Right lobe of liver (tissue), 6 donors: ENCODE data around the gene TC2N. TPM values are rescaled to one million over a fixed set of nuclear protein-coding genes. Genes with fewer than 3 reads are reported as not detected.
A peak's percentile ranks its signal among the peaks of the same experiment; 100 is the strongest.

ENCODE experiments used
- ATAC-seq, 4 donors: fragments of 200-7000 bp; cut with Tn5 transposase; one replicate each; pipeline ENCODE4 v1.9.1; 2020; ENCODE audit warnings: mild to moderate bottlenecking in 4 of 4, moderate library complexity in 4 of 4
- DNase-seq, 3 donors: peaks; one replicate each; pipeline ENCODE4 v3.0.0-alpha.2; 2020
- H3K27ac ChIP-seq, 3 donors: fragments of 200-600 bp; one replicate each; pipeline ENCODE4 v1.8.0; 2022
- H3K27me3 ChIP-seq, 2 donors: fragments of 200-600 bp; one replicate each; pipeline ENCODE4 v1.8.0; 2022
- H3K36me3 ChIP-seq, 4 donors: fragments of 200-600 bp; sonication (generic) in 1 of 4; one replicate each; pipeline versions ENCODE4 v1.5.1 to v1.8.0; 2017 to 2022; ENCODE audit warnings: control low read depth in 1 of 4
- H3K4me1 ChIP-seq, 4 donors: fragments of 200-600 bp; sonication (generic) in 1 of 4; one replicate each; pipeline versions ENCODE4 v1.5.1 to v1.8.0; 2017 to 2022; ENCODE audit warnings: control low read depth in 1 of 4
- H3K4me3 ChIP-seq, 3 donors: fragments of 200-600 bp; one replicate each; pipeline ENCODE4 v1.8.0; 2022
- H3K9me3 ChIP-seq, 4 donors: fragments of 200-600 bp; sonication (generic) in 1 of 4; one replicate each; pipeline versions ENCODE4 v1.5.1 to v1.8.0; 2017 to 2022; ENCODE audit warnings: control low read depth in 1 of 4
- POLR2A ChIP-seq: fragments of 450-650 bp; IDR thresholded peaks from one replicate; pipeline ENCODE4 v1.6.1; 2017; ENCODE audit warnings: antibody characterized with exemption, mild to moderate bottlenecking
- WGBS: methylation state at CpG from one replicate; pipeline ENCODE4 v1.1.6; 2018; ENCODE audit warnings: low coverage, low lambda C conversion rate; ENCODE audit not compliant: insufficient coverage; ENCODE audit errors: missing lambda C conversion rate; 5-methylcytosine and 5-hydroxymethylcytosine counted together
- intact Hi-C, 2 donors: fragments of 100-400 bp; cut with DNase I; formaldehyde crosslinking; loops; one replicate each; pipeline versions ENCODE4 v1.11.2 to v1.14.1; 2022
- long read RNA-seq: library from polyadenylated mRNA; unstranded; transcript quantifications from one replicate; pipeline ENCODE4 v2.0.0, GENCODE V29; 2019
- total RNA-seq, 6 experiments: library from RNA; depleted of rRNA in 2 of 6; stranded (reverse); fragments of >200 nt in 2 of 6; fragmentation: NEBNext Ultra II Directional in 3 of 6; extraction: Animal tissue kit (Norgen Biotek cat#: 25700) in 3 of 6; gene quantifications; one replicate each; pipeline versions ENCODE4 v1.1.0 to v1.2.4, GENCODE V29; 2016 to 2023
- TF ChIP-seq, protein P1 (sequence below), 4 donors: fragments of 200-600 bp in 3 of 4; fragments of 450-650 bp in 1 of 4; IDR thresholded peaks; one replicate each; pipeline versions ENCODE4 v1.5.1 to v1.8.0; 2016 to 2022; ENCODE audit warnings: antibody characterized with exemption in 4 of 4, mild to moderate bottlenecking in 2 of 4
- donor health status: DM: no; HTN: yes; CAD: no.
- donor health status: DM: no; HTN: no; CAD: no.
- donor health status: DM: no; HTN: no; CAD: no.
- donor health status: DM: no; HTN: yes; CAD: no.
- donor health status: DM: no; HTN: yes; CAD: no.

Gene TC2N
- total RNA-seq: 1 to 10 TPM; 1.0 to 6.5 (median 4.3) TPM
- long read RNA-seq: 0 reads

DNA sequence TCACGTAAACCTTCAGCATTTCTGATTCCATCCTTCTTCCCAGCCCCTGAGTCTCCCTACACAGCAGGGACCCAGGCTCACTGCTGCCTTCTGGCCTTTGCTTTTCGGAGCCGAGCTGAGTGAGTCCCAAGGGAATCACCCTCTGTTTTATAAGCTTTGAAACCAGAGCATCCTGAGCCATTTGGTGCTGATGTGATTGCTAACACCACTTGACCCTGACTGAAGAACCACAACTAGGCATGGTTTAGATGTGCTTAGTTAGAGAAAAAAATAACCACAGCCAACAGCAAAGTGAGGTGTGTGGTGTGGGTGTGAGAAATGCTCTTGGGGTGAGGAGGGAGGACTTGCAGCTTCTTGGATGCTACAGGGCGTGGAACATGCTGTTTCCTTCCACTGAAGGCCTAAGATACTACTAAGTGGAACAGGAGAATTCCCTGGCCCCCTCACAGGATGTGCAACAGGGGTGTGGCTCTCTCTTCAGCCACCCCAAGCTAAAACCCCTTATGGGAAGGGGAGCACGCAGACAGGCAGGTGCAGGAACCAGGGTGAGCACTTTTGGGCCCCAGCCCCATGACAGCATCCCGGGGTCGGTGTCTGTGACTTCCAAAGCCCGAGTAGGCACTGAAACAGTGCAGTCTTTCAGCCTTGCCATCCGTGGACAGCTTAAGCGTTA is at the start of gene TC2N:
TC2N (minus strand) TSS at position 221 of the 673 bp plus-strand sequence. CDS start 53,767 bp downstream, outside the sequence.
- Histone ChIP-seq H3K4me3 (no peak within 1 kb of the TSS), H3K27ac (no peak within 1 kb of the TSS), H3K9me3 (no peaks in the 10 kb centered on the region), H3K36me3 (no peaks in the 10 kb centered on the region), H3K27me3 (no peaks in the 10 kb centered on the region), H3K4me1 (peaks cover 0 to 23% (median 5%) of the 10 kb centered on the region in 4 donors)
- intact Hi-C loops: no loop called here
- TF ChIP-seq POLR2A: no peak
- TF ChIP-seq, protein P1, sequence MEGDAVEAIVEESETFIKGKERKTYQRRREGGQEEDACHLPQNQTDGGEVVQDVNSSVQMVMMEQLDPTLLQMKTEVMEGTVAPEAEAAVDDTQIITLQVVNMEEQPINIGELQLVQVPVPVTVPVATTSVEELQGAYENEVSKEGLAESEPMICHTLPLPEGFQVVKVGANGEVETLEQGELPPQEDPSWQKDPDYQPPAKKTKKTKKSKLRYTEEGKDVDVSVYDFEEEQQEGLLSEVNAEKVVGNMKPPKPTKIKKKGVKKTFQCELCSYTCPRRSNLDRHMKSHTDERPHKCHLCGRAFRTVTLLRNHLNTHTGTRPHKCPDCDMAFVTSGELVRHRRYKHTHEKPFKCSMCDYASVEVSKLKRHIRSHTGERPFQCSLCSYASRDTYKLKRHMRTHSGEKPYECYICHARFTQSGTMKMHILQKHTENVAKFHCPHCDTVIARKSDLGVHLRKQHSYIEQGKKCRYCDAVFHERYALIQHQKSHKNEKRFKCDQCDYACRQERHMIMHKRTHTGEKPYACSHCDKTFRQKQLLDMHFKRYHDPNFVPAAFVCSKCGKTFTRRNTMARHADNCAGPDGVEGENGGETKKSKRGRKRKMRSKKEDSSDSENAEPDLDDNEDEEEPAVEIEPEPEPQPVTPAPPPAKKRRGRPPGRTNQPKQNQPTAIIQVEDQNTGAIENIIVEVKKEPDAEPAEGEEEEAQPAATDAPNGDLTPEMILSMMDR (IDR thresholded peaks at IDR 0.05): no peak
- WGBS: 86% methylated on average over 3 of the region's 10 CpGs
- DNase-seq (no peak), ATAC-seq (peak in 2 of 4 donors; percentile 18 to 25)

DNA sequence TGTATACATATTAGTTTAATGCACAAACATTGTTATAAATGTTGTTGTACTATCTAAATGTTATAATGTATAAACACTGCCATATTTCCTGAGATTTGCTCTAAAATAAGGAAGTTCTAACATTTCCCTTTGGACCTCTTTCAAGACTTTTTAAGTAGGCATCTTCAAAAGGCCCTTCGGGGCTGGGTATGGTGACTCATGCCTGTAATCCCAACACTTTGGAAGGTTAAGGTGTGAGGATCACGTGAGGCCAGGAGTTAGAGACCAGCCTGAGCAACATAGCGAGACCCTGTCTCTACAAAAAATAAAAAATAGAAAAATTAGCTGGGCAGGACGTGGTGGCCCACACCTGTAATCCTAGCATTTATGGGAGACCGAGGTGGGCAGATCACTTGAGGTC is 44.7 kb upstream of the TC2N start:
- Histone ChIP-seq H3K4me1 (peaks cover 0 to 3% (median 0%) of the 10 kb centered on the region in 4 donors), H3K27me3 (no peaks in the 10 kb centered on the region), H3K36me3 (no peaks in the 10 kb centered on the region), H3K9me3 (no peaks in the 10 kb centered on the region), H3K4me3 (no peak overlapping the region), H3K27ac (no peak overlapping the region)
- DNase-seq (no peak), ATAC-seq (no peak)
- intact Hi-C loops: no loop called here
- 65% methylated on average over 5 of the region's 5 CpGs for WGBS
- TF ChIP-seq, protein P1 (IDR thresholded peaks at IDR 0.05): no peak
- no peak for TF ChIP-seq POLR2A

DNA sequence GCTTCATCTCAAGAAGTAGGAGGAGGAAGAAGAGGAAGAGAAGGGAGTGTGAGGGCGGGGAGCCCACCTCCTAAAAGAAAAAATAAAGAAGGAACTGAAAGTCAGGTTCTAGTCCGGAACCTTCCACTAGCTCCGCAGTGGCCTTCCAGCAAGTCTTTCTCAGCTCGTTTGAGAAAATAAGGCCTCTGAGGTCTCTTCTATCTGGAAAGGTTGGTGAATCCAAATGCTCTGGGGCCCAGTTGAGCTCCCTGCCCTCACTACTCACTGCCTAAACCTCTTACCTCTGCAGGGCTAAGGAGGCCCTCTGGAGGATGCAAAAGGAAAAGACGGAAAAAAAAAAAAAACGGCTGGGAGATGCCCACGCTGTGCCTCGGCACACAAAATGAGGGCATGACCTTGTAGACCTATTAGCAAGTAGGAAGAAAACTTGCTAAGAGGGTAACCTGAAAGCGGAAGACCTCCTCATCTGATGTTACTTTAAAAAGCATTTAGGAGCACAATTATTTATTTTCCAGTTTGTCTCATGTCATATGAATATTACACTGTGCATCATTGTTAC is 44.2 kb upstream of the TC2N start:
- H3K4me3 ChIP-seq: no peak overlapping the region
- WGBS: 29% methylated on average over 9 of the region's 9 CpGs
- intact Hi-C loops: no loop called here
- H3K4me1 ChIP-seq: peaks cover 0 to 3% (median 0%) of the 10 kb centered on the region in 4 donors
- no peak overlapping the region for H3K27ac ChIP-seq
- DNase-seq (no peak), ATAC-seq (peak; percentile 87 to 92 (median 90))
- H3K36me3 ChIP-seq: no peaks in the 10 kb centered on the region
- no peaks in the 10 kb centered on the region for H3K27me3 ChIP-seq
- no peaks in the 10 kb centered on the region for H3K9me3 ChIP-seq
- no peak for TF ChIP-seq POLR2A
- TF ChIP-seq, protein P1 (IDR thresholded peaks at IDR 0.05): peak; percentile 45 to 60 (median 55)

DNA sequence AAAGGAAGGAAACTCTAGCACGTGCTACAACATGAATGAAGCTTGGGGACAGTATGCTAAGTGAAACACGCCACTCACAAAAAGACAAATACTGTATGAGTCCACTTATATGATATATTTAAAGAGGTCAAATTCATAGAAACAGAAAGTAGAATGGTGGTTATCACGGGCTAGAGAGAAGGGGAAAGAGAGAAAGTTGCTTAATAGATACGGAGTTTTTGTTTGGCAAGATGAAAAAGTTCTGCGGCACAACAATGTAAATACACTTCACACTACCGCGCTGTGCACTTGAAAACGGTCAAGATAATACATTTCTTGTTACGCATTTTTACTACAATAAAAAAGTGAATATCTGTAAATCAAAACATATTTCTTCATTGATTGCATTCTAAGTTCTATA is 42.9 kb upstream of the TC2N start:
- H3K4me3 ChIP-seq: no peak overlapping the region
- no peak for DNase-seq
- H3K27ac ChIP-seq: no peak overlapping the region
- no peak for TF ChIP-seq POLR2A
- TF ChIP-seq, protein P1 (IDR thresholded peaks at IDR 0.05): no peak
- no peaks in the 10 kb centered on the region for H3K27me3 ChIP-seq
- WGBS: 65% methylated on average over 9 of the region's 9 CpGs
- no peak for ATAC-seq
- H3K36me3 ChIP-seq: no peaks in the 10 kb centered on the region
- H3K4me1 ChIP-seq: peaks cover 0 to 16% (median 2%) of the 10 kb centered on the region in 4 donors
- H3K9me3 ChIP-seq: no peaks in the 10 kb centered on the region
- intact Hi-C loops: no loop called here
